Thyroid gland (tissue), 4 donors: ENCODE measurements around the gene DNAJC1.

Source experiments
- CTCF ChIP-seq, 6 experiments: fragments of 200-600 bp in 3 of 6; fragments of 450-650 bp in 3 of 6; sonication (generic) in 3 of 6; IDR thresholded peaks; one replicate each; pipeline ENCODE4 v1.5.1; 2016 to 2019; ENCODE audit warnings: antibody characterized with exemption in 6 of 6, mild to moderate bottlenecking in 2 of 6, inconsistent platforms in 1 of 6, moderate library complexity in 1 of 6
- POLR2A ChIP-seq, 2 donors: fragments of 450-650 bp; IDR thresholded peaks; one replicate each; pipeline ENCODE4 v1.6.1; 2017; ENCODE audit warnings: antibody characterized with exemption in 2 of 2, mild to moderate bottlenecking in 2 of 2, moderate library complexity in 1 of 2

GRCh38 chr10:22017283-22018020 is 13.9 kb upstream of the DNAJC1 start:
- TF ChIP-seq POLR2A (IDR thresholded peaks at IDR 0.05) (no peak), CTCF (IDR thresholded peaks at IDR 0.05) (no peak)
